Measurements from ENCODE around the gene SH3BGRL3.

DNA sequence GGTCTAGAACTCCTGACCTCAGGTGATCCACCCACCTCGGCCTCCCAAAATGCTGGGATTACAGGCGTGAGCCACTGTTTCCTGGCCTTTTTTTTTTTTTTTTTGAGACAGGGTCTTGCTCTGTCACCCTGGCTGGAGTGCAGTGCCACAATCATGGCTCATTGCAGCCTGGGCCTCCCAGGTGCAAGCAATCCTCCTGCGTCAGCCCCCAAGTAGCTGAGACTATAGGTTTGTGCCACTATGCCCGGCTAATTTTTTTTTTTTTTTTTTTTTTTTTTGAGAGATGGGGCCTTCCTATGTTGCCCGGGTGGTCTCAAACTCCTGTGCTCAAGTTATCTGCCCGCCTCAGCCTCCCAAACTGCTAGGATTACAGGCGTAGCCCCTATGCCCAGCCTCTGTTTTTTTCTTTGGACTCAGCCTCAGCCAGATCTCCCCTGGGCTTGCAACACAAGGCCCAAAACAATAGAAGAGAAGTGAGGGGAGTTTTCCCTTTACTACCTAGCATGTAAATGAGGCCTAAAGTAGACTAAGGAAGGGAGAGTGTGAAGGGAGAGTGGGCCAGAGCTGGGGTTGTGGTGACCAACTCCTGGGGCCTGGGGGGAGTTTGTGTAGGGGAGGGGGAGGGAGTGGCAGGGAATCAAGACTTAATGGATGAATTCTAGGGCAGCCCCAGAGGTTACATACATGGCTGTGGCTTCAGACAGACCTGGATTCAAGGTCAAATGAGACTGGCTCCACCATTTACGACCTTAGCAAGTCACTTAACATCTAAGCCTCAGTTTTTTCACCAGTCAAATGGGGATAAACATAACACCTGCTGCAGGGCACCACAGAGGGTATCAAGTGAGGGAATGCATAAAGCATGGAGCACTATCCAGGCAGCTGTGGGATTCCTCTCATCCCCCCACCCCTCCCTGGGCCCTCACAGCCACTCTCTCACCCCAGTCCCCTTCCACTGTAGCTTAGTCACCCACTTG, 36.3 kb downstream of the SH3BGRL3 start:
- TF ChIP-seq, protein P1, sequence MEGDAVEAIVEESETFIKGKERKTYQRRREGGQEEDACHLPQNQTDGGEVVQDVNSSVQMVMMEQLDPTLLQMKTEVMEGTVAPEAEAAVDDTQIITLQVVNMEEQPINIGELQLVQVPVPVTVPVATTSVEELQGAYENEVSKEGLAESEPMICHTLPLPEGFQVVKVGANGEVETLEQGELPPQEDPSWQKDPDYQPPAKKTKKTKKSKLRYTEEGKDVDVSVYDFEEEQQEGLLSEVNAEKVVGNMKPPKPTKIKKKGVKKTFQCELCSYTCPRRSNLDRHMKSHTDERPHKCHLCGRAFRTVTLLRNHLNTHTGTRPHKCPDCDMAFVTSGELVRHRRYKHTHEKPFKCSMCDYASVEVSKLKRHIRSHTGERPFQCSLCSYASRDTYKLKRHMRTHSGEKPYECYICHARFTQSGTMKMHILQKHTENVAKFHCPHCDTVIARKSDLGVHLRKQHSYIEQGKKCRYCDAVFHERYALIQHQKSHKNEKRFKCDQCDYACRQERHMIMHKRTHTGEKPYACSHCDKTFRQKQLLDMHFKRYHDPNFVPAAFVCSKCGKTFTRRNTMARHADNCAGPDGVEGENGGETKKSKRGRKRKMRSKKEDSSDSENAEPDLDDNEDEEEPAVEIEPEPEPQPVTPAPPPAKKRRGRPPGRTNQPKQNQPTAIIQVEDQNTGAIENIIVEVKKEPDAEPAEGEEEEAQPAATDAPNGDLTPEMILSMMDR (IDR thresholded peaks at IDR 0.05), result no peak
- no peak for TF ChIP-seq POLR2A (IDR thresholded peaks at IDR 0.05)

Data from esophagus squamous epithelium (tissue), 4 donors.